GM19099 (cell line): ENCODE results near the gene LMAN2L.

Experiments
- POLR2A ChIP-seq: IDR thresholded peaks from 3 replicates; pipeline ENCODE4 v1.6.1; 2011; ENCODE audit warnings: low read depth; ENCODE audit not compliant: insufficient read length; ENCODE audit errors: extremely low read depth

The LMAN2L gene

GRCh38 chr2:96687711-96688640 lies 51.9 kb downstream of the LMAN2L start:
- TF ChIP-seq POLR2A = no peak

DNA sequence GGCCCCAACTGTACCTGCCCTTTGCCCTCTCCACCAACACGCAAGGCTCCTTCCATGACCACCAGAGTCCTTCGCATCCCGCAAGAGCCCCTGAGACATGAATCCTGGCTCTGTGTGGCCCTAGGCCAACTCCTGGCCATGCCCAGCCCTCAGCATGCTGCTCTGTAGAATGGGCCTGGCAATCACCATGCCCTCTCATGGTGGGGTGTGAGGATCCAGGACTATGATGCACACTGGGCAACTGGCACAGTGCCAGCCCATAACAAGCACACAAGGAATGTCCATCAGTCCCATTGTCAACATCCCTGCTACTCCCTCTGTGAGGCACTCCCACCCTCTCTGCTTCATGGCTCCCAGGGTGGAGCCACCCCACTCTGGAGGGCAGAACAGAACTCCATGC lies 52.6 kb downstream of the LMAN2L start:
- TF ChIP-seq POLR2A = no peak

DNA sequence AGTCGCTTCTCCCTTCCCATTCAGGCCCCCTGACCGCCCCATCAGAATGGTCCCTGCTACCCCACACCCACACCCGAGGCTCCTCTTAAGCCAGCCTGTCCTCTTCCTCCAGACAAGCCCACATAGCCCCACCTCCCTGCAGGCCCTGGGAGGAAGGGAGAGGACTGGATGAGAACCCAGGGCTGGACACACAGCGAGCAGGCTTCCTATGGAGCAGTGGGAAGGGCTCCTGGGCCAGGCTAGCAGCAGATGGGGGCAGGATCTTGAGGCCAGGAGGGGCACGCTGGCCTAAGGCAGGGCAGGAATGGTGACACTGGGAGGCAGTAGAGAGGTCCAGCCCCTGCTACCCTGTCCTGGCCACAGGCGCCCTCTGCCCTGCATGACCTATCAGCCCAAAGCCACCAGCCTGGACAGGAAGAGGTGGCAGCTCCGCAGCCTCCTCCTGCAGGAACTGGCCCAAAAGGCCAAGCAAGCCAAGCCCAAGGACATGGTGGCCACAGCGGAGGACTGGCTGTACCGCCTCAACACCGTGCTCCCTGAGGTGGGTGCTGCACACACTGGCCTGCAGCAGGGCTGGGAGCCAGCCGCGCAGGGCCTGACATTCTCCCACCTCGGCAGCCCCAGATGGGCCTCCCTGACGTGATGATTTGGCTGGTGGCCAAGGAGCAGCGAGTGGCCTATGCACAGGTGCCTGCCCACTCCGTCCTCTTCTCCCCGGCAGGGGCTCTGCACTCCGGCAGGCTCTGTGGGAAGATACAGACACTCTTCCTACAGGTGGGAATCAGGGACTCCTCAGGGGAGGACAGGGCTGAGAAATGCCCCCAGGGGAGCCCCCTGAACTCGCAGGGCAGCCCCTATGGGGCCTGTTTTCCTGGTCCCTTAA lies 54.0 kb downstream of the LMAN2L start:
- no peak for TF ChIP-seq POLR2A

DNA sequence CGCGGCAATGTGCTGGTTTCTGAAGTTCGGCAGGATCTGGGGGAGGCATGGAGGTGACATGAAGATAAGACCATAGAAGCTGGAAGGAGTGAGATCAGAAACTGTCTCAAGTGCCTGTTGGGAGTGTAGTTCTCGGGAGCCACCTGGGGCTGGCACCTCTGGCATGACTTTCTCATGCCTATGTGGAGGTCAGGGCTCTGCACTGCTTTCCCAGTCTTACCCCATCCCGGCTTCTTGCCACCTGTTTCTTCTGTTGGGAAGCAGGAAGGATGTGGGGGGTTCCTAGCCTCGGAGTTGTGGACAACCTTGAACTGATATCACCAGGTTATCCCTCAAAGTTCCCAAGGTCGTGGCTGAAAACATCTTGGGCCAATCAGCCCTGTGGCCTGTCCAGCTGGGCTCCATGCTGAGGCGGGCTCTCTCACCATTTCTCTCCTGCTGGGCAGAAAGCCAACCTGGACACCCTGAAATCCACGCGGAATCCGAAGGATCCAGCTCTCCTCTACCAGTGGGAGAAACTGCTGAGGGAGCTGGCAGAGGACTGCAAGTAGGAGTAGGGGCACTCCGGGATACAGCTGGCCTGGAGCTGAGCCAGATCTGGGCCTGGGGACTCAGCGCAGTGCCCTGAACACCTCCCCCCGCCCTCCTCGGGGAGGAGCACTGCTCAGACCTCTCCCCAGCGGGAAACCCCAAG lies 54.8 kb downstream of the LMAN2L start:
- no peak for TF ChIP-seq POLR2A

- TF ChIP-seq POLR2A = no peak
Observed at GRCh38 chr2:96683972-96684820, 55.7 kb downstream of the LMAN2L start.

GRCh38 chr2:96683307-96683706 lies 56.6 kb downstream of the LMAN2L start:
- no peak for TF ChIP-seq POLR2A

DNA sequence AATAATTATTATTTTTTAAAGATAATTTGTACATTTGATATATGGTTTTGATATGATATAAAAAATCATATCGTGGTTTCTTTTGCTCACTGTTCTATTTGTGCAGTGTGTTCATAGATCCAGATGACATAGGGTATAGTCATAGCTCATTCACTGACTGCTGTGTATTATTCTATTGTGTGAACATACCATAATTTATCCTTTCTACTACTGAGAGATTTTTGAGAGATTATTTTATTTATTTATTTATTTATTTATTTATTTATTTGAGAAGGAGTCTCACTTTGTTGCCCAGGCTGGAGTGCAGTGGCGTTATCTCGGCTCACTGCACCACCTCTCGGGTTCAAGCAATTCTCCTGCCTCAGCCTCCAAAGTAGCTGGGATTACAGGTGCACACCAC lies 58.3 kb downstream of the LMAN2L start:
- TF ChIP-seq POLR2A = no peak

- no peak for TF ChIP-seq POLR2A
Observed at GRCh38 chr2:96680561-96681141, 59.2 kb downstream of the LMAN2L start.

DNA sequence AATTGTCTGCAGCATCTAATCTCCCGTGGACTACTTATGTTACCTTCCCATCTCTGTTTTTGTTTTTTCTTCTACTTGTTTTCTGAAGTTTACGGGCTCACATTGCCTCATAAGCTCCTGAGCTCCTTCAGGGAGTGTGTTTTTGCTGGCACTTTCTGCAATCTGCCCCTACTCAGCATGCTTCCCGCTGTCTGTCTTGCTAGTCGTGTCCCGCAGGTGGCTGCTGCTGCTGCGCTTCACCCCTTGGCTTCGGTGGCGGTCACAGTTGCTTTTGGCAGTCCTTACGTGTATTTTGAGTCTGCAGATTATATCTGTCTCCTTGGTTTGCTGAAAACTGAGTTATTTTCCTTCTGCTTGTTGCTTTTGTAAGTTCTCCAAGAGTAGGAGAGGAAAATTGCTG lies 60.0 kb downstream of the LMAN2L start:
- TF ChIP-seq POLR2A = no peak

DNA sequence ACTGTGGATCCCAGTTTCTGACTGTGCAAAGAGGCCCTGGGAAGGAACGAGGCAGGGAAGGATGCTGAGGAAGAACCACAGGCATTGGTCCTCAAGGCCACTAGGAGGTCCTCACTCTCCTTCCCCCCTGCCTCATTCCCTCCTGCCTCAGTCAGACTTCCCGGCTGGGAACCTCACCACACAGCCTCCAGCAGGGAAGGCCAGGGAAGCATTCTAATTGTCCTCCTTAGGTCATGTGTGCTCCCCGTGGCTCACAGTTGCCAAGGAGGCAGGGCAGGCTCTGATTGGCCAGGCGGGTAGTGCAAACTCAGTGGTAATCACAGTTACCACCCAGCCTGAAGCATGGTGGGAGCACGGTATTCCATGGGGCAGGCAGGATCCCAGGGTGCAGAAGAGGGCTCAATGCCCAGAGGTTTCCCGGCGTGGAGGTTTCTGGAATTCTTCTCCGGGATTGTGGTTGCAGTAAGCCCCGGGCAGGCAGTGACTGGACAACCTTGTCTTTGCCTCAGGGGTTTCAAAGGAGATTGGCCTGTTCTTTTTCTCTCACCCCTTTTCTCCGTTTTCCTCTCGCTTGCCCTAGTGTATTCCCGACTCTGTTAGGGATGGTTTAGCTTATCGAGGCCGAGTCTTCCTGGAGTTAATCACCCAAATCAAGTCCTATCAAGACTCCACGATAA lies 70.2 kb downstream of the LMAN2L start:
- TF ChIP-seq POLR2A = no peak

DNA sequence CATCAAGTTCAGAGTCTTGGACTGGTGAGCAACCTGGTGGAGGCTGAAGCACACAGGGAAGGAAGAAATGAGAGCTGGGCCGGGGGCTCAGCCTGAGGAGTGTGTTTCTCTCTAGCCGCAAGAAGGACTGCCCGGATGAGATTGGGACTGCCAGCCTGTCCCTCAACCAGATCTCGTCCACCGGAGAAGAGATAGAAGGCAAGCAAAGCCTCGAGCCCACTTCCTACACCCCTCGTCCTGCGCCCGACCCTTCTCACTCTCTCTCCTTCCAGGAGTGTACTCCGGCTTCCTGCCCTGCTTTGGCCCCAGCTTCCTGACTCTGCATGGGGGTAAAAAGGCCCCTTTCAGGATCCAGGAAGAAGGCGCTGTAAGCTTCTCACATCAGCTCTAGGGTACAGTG lies 71.1 kb downstream of the LMAN2L start:
- no peak for TF ChIP-seq POLR2A

- TF ChIP-seq POLR2A = no peak
Observed at GRCh38 chr2:96665083-96665569, 74.7 kb downstream of the LMAN2L start.

DNA sequence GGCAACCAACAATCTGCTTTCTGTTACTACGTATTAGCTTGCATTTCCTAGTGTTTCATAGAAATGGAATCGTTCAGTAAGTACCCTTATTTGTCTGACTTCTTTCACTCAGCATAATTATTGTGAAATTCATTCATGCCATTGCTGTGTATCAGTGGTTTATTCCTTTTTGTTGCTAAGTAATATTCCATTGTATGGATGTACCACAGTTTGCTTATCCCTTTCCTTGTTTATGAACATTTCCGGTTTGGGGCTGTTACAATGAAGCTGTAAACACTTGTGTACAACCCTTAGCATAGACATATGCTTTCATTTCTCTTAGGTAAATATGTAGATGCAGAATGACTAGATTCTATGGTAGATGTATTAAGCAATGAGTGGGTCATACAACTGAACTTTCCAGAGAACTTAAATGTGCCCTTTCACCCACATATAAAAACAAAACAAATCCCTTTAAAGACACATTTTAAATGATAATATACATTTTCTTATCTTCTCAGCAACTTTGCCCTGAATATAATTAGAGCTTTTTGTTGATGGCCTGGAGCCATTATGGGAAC lies 75.4 kb downstream of the LMAN2L start:
- TF ChIP-seq POLR2A = no peak
